HCT116 (cell line): Measurements from ENCODE around the gene TSKU. TPM values are rescaled to one million over a fixed set of nuclear protein-coding genes. Genes with fewer than 3 reads are reported as not detected.

ENCODE experiments used
- ATAC-seq: fragments of 200-7000 bp; cut with Tn5 transposase; 2 replicates; pipeline ENCODE4 v1.9.1; 2020; ENCODE audit warnings: mild to moderate bottlenecking, moderate library complexity
- BruUV-seq: library from RNA; stranded (reverse); fragments of 400-500 nt; replicated peaks from 2 replicates; lab custom pipeline; 2021; lab: Mats Ljungman, UMichigan
- CTCF ChIA-PET: fragments of 300-600 bp; sonication (Branson Sonifier 250); formaldehyde crosslinking; loops from one replicate; lab custom pipeline; 2021; ENCODE audit warnings: antibody characterized with exemption; lab: Charles Lee
- POLR2A ChIA-PET: fragments of 300-600, 350-600 bp; sonication (Branson Sonifier 250); formaldehyde crosslinking; loops from one replicate; lab custom pipeline; 2021; ENCODE audit warnings: antibody characterized with exemption; lab: Charles Lee
- RAD21 ChIA-PET, 2 experiments: fragments of 300-600 bp; sonication (Branson Sonifier 250); formaldehyde crosslinking; loops; one replicate each; lab custom pipeline; 2023; ENCODE audit warnings: low total read pairs in 2 of 2; ENCODE audit not compliant: uncharacterized antibody in 2 of 2, unreplicated experiment in 2 of 2, low non-redundant PET in 1 of 2; lab: Charles Lee
- DNase-seq: peaks from one replicate; pipeline ENCODE4 v3.0.0-alpha.2; 2010; ENCODE audit warnings: low read depth, low spot score
- H2AFZ ChIP-seq: fragments of 200-600 bp; shearing (Covaris generic), sonication (generic); 2 replicates; pipeline ENCODE4 v1.6.1; 2017; ENCODE audit warnings: low read depth, mixed run types, mixed read lengths, antibody characterized with exemption, low read length; ENCODE audit not compliant: poor library complexity, severe bottlenecking
- H3K27ac ChIP-seq: 2 replicates; pipeline ENCODE4 v1.5.1; 2012; ENCODE audit warnings: low read depth, low read length
- H3K27me3 ChIP-seq: fragments of 200-600 bp; sonication (generic); 2 replicates; pipeline ENCODE4 v1.6.1; 2016; ENCODE audit warnings: mixed run types, low read length, mixed read lengths; ENCODE audit not compliant: insufficient read depth
- H3K36me3 ChIP-seq, 2 experiments: fragments of 200-500 bp in 1 of 2; fragments of 200-600 bp in 1 of 2; sonication (Bioruptor generic) in 1 of 2; sonication (generic) in 1 of 2; 2 replicates each; pipeline versions ENCODE4 v1.5.1 to v1.6.1; 2014 to 2016; ENCODE audit warnings: low read length in 2 of 2, inconsistent platforms in 1 of 2, mixed read lengths in 1 of 2, mixed run types in 1 of 2; ENCODE audit not compliant: insufficient read depth in 2 of 2, control insufficient read depth in 1 of 2
- H3K4me1 ChIP-seq, 2 experiments: fragments of 200-600 bp in 1 of 2; sonication (generic) in 1 of 2; 2 replicates each; pipeline versions ENCODE4 v1.5.1 to v1.6.1; 2012 to 2017; ENCODE audit warnings: low read length in 2 of 2, inconsistent platforms in 1 of 2, mild to moderate bottlenecking in 1 of 2, mixed read lengths in 1 of 2, mixed run types in 1 of 2, moderate library complexity in 1 of 2; ENCODE audit not compliant: insufficient read depth in 2 of 2, control insufficient read depth in 1 of 2
- H3K4me2 ChIP-seq: fragments of 200-600 bp; sonication (generic); 2 replicates; pipeline ENCODE4 v1.6.1; 2017; ENCODE audit warnings: mixed run types, low read length, mixed read lengths
- H3K4me3 ChIP-seq, 2 experiments: fragments of 200-600 bp in 1 of 2; sonication (generic) in 1 of 2; replicated peaks in 1 of 2; 2 replicates each; pipeline ENCODE4 v1.5.1; 2011 to 2016; ENCODE audit warnings: low read length in 2 of 2, control low read depth in 1 of 2, low read depth in 1 of 2, mild to moderate bottlenecking in 1 of 2, mixed read lengths in 1 of 2, mixed run types in 1 of 2
- H3K79me2 ChIP-seq: fragments of 200-600 bp; sonication (generic); 2 replicates; pipeline ENCODE4 v1.6.1; 2017; ENCODE audit warnings: mild to moderate bottlenecking, mixed run types, low read length, moderate library complexity, mixed read lengths; ENCODE audit not compliant: insufficient read depth
- H3K9ac ChIP-seq: fragments of 200-600 bp; sonication (generic); 2 replicates; pipeline ENCODE4 v1.6.1; 2016; ENCODE audit warnings: low read length, mixed read lengths
- H3K9me2 ChIP-seq: fragments of 200-600 bp; sonication (generic), shearing (Covaris generic); 2 replicates; pipeline ENCODE4 v1.6.1; 2017; ENCODE audit warnings: mixed run types, mild to moderate bottlenecking, moderate library complexity; ENCODE audit not compliant: insufficient read depth
- H3K9me3 ChIP-seq, 2 experiments: fragments of 200-500 bp in 1 of 2; fragments of 200-600 bp in 1 of 2; sonication (Bioruptor generic) in 1 of 2; sonication (generic) in 1 of 2; 2 replicates each; pipeline ENCODE4 v1.6.1; 2014 to 2017; ENCODE audit warnings: low read length in 2 of 2, mixed read lengths in 2 of 2, inconsistent platforms in 1 of 2, low read depth in 1 of 2, mild to moderate bottlenecking in 1 of 2, mixed run types in 1 of 2, moderate library complexity in 1 of 2; ENCODE audit not compliant: control insufficient read depth in 1 of 2, insufficient read depth in 1 of 2
- H4K20me1 ChIP-seq: fragments of 200-600 bp; sonication (generic), shearing (Covaris generic); 2 replicates; pipeline ENCODE4 v1.6.1; 2017; ENCODE audit warnings: mixed run types, mild to moderate bottlenecking, moderate library complexity; ENCODE audit not compliant: insufficient read depth
- CBX3 ChIP-seq: IDR thresholded peaks from 2 replicates; pipeline ENCODE4 v1.6.1; 2012; ENCODE audit warnings: low read depth
- CEBPB ChIP-seq: IDR thresholded peaks from 2 replicates; pipeline ENCODE4 v1.6.1; 2012; ENCODE audit warnings: low read depth
- CTCF ChIP-seq, 3 experiments: fragments of 200-600 bp in 1 of 3; sonication (generic) in 1 of 3; IDR thresholded peaks in 2 of 3; conservative IDR thresholded peaks in 1 of 3; 2 replicates each; pipeline ENCODE4 v1.5.1; 2012 to 2017; ENCODE audit warnings: low read depth in 2 of 3, low read length in 2 of 3, antibody characterized with exemption in 1 of 3, borderline replicate concordance in 1 of 3, control low read depth in 1 of 3, mild to moderate bottlenecking in 1 of 3, mixed read lengths in 1 of 3, mixed run types in 1 of 3, moderate library complexity in 1 of 3; ENCODE audit not compliant: insufficient read depth in 1 of 3
- EGR1 ChIP-seq: IDR thresholded peaks from 2 replicates; pipeline ENCODE4 v1.6.1; 2012; ENCODE audit warnings: low read depth
- EZH2 ChIP-seq: fragments of 200-600 bp; sonication (generic); IDR thresholded peaks from 2 replicates; pipeline ENCODE4 v1.6.1; 2017; ENCODE audit warnings: antibody characterized with exemption, mixed run types
- EZH2phosphoT487 ChIP-seq: fragments of 200-600 bp; IDR thresholded peaks from 2 replicates; pipeline ENCODE4 v1.6.1; 2018; ENCODE audit warnings: antibody characterized with exemption, borderline replicate concordance
- FOSL1 ChIP-seq: IDR thresholded peaks from 2 replicates; pipeline ENCODE4 v1.6.1; 2012; ENCODE audit warnings: low read depth
- JUND ChIP-seq: IDR thresholded peaks from 2 replicates; pipeline ENCODE4 v1.6.1; 2012
- MAX ChIP-seq: IDR thresholded peaks from 2 replicates; pipeline ENCODE4 v1.6.1; 2012
- POLR2A ChIP-seq: IDR thresholded peaks from 2 replicates; pipeline ENCODE4 v1.7.0; 2011; ENCODE audit warnings: borderline replicate concordance; ENCODE audit not compliant: insufficient read depth, insufficient read length; ENCODE audit errors: extremely low read depth
- POLR2AphosphoS5 ChIP-seq: IDR thresholded peaks from 2 replicates; pipeline ENCODE4 v1.6.1; 2011; ENCODE audit warnings: mild to moderate bottlenecking, low read depth, low read length, moderate library complexity
- REST ChIP-seq: IDR thresholded peaks from 2 replicates; pipeline ENCODE4 v1.6.1; 2012; ENCODE audit warnings: low read depth
- SP1 ChIP-seq: IDR thresholded peaks from 2 replicates; pipeline ENCODE4 v1.6.1; 2012; ENCODE audit warnings: low read depth
- SRF ChIP-seq: IDR thresholded peaks from 2 replicates; pipeline ENCODE4 v1.6.1; 2012; ENCODE audit warnings: low read depth
- TCF7L2 ChIP-seq: IDR thresholded peaks from 2 replicates; pipeline ENCODE4 v1.7.0; 2011; ENCODE audit warnings: borderline replicate concordance, inconsistent platforms; ENCODE audit not compliant: insufficient read depth, insufficient read length; ENCODE audit errors: extremely low read depth
- YY1 ChIP-seq: IDR thresholded peaks from 2 replicates; pipeline ENCODE4 v1.6.1; 2011; ENCODE audit warnings: low read length, low read depth, moderate library complexity, mild to moderate bottlenecking; ENCODE audit not compliant: insufficient replicate concordance; ENCODE audit errors: extremely low read depth
- ZFX ChIP-seq: fragments of 450-650 bp; IDR thresholded peaks from 2 replicates; pipeline ENCODE4 v1.6.1; 2017
- ZNF274 ChIP-seq: fragments of 200-500 bp; sonication (Bioruptor generic); IDR thresholded peaks from 2 replicates; pipeline ENCODE4 v1.6.1; 2014; ENCODE audit warnings: mild to moderate bottlenecking, low read depth, low read length, inconsistent platforms
- intact Hi-C: fragments of 100-400 bp; cut with micrococcal nuclease; formaldehyde crosslinking; loops from 2 replicates; pipeline ENCODE4 v1.10.0; 2022
- total RNA-seq: library from RNA; stranded (reverse); gene quantifications from one replicate; pipeline ENCODE4 v1.2.1, GENCODE V29; 2021; ENCODE audit not compliant: unreplicated experiment

Gene TSKU
- total RNA-seq, 1 experiment from 2014 or later: 21.9 TPM

GRCh38 chr11:76791861-76792260, 8.7 kb downstream of the TSKU start:
- H3K4me2 ChIP-seq: peak overlapping the region; percentile 19; the same call in 1 of the 2 replicates
- H3K9ac ChIP-seq: no peak overlapping the region
- no peaks in the 10 kb centered on the region for H3K9me3 ChIP-seq
- peaks cover 0 to 6% of the 10 kb centered on the region in 2 experiments; a peak in 1 of 4 replicates for H3K36me3 ChIP-seq
- ChIA-PET POLR2A (no interaction called here), CTCF (interaction anchor here (2.4 kb wide), 1 partner anchor 128 kb away, joined by 5 read pairs; no protein-coding TSS in a partner anchor), RAD21 (no interaction called here)
- DNase-seq (no peak), ATAC-seq (no peak)
- H2AFZ ChIP-seq: no peak overlapping the region
- intact Hi-C loops: no loop called here
- H3K79me2 ChIP-seq: peaks cover 71% of the 10 kb centered on the region
- no peak overlapping the region for H3K27ac ChIP-seq
- no peak overlapping the region for H3K4me3 ChIP-seq
- no TSS peak for BruUV-seq
- no peaks in the 10 kb centered on the region for H3K27me3 ChIP-seq
- no peaks in the 10 kb centered on the region; the same call in 1 of the 2 replicates for H4K20me1 ChIP-seq
- TF ChIP-seq CBX3 (no peak), SRF (no peak), POLR2AphosphoS5 (no peak), FOSL1 (no peak), CEBPB (no peak), TCF7L2 (no peak), ZNF274 (no peak), JUND (no peak), POLR2A (no peak), MAX (no peak), EGR1 (no peak), REST (no peak), EZH2 (no peak), CTCF (IDR thresholded peaks at IDR 0.05 in 2 of 3, conservative IDR thresholded peaks at IDR 0.05 in 1 of 3; ENCODE audit: borderline replicate concordance in 1 of 3, insufficient read depth in 1 of 3, low read depth in 2 of 3, low read length in 2 of 3) (no peak), EZH2phosphoT487 (no peak), YY1 (no peak), SP1 (no peak), ZFX (no peak)
- H3K4me1 ChIP-seq: peaks cover 35 to 59% of the 10 kb centered on the region in 2 experiments
- no peaks in the 10 kb centered on the region for H3K9me2 ChIP-seq
